ENCODE measurements around the gene EFCAB6. TPM values are rescaled to one million over a fixed set of nuclear protein-coding genes. Genes with fewer than 3 reads are reported as not detected.

The EFCAB6 gene
- total and polyA plus RNA-seq, 9 of the 15 experiments (the other 6 are each of a cell fraction or from before 2014, with no cell fraction given) = 0.06 TPM; not detected in 8

- TF ChIP-seq SIN3B (IDR thresholded peaks at IDR 0.05; ENCODE audit: low read depth) (no peak), RFX7 (CRISPR knock-in tag; IDR thresholded peaks at IDR 0.05) (no peak)
These were observed 80.1 kb downstream of the EFCAB6 start (continued) for GRCh38 chr22:43731988-43732387.

GRCh38 chr22:43726964-43727543, 85.1 kb downstream of the EFCAB6 start:
- no TSS peak for BruUV-seq (replicated peaks)
- no peak for ATAC-seq

More at GRCh38 chr22:43726964-43727543, 85.1 kb downstream of the EFCAB6 start:
- Histone ChIP-seq H3K79me2 (ENCODE audit: control insufficient read depth, insufficient read depth, low read length) (no peaks in the 10 kb centered on the region), H3K27ac (ENCODE audit: extremely low read depth, low read depth, low read length) (no peak overlapping the region), H3K9ac (ENCODE audit: insufficient read depth in 1 of 2, low read depth in 2 of 2, low read length in 2 of 2) (no peak overlapping the region), H3K36me3 (ENCODE audit: control insufficient read depth, insufficient read depth, low read length) (no peaks in the 10 kb centered on the region), H3K4me2 (ENCODE audit: insufficient read depth, low read length) (no peak overlapping the region), H4K20me1 (replicated peaks; ENCODE audit: control insufficient read depth, insufficient read depth, low read length) (no peaks in the 10 kb centered on the region), H3K4me1 (replicated peaks in 1 of 2; ENCODE audit: control insufficient read depth in 2 of 2, insufficient read depth in 2 of 2, low read length in 2 of 2) (no peaks in the 10 kb centered on the region), H3K9me3 (replicated peaks; ENCODE audit: control insufficient read depth, insufficient read depth, low read depth, low read length) (no peaks in the 10 kb centered on the region), H3K9me1 (ENCODE audit: control insufficient read depth, insufficient read depth, low read length) (no peaks in the 10 kb centered on the region), H3K4me3 (no peak overlapping the region), H2AFZ (ENCODE audit: low read depth, low read length) (no peak overlapping the region), H3K27me3 (ENCODE audit: control insufficient read depth in 2 of 2, insufficient read depth in 2 of 2, low read length in 2 of 2) (no peaks in the 10 kb centered on the region)
- POLR2A ChIA-PET = no interaction called here
- 0% methylated on average over 1 of the region's 1 CpG for WGBS (ENCODE audit: insufficient coverage, low coverage, missing lambda C conversion rate)
- no peak for FAIRE-seq
- TF ChIP-seq CCAR2 (IDR thresholded peaks at IDR 0.05; ENCODE audit: low read depth, low read length) (no peak), ZNF354B (CRISPR knock-in tag; IDR thresholded peaks at IDR 0.05) (no peak), BRD9 (IDR thresholded peaks at IDR 0.05; ENCODE audit: low read depth, partially characterized antibody) (no peak), GTF2B (IDR thresholded peaks at IDR 0.05; ENCODE audit: extremely low read depth, insufficient read length) (no peak), PYGO2 (tag; IDR thresholded peaks at IDR 0.05) (no peak), HMG20B (CRISPR knock-in tag; IDR thresholded peaks at IDR 0.05) (no peak), ELK3 (CRISPR knock-in tag; IDR thresholded peaks at IDR 0.05) (no peak)
- TF ChIP-seq, protein P1, sequence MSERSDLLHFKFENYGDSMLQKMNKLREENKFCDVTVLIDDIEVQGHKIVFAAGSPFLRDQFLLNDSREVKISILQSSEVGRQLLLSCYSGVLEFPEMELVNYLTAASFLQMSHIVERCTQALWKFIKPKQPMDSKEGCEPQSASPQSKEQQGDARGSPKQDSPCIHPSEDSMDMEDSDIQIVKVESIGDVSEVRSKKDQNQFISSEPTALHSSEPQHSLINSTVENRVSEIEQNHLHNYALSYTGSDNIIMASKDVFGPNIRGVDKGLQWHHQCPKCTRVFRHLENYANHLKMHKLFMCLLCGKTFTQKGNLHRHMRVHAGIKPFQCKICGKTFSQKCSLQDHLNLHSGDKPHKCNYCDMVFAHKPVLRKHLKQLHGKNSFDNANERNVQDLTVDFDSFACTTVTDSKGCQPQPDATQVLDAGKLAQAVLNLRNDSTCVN (CRISPR knock-in tag; IDR thresholded peaks at IDR 0.05) = no peak
- no peak for DNase-seq (ENCODE audit: extremely low read depth in 1 of 4, low spot score in 3 of 4)
- CTCF ChIA-PET (ENCODE audit: low intra/inter-chr PET ratio) = no interaction called here
- intact Hi-C loops (cut with micrococcal nuclease) (no loop called here), in situ Hi-C loops (cut with MboI) (no loop called here)

All from K562 (cell line).